HG03342 (cell line): ENCODE data around the gene MICB.
"Not testable (repeated sequence)": the region's sequence is repeated elsewhere in the genome, so short reads cannot be mapped to it uniquely, and the experiment has no call there.

Experiments
- ATAC-seq: cut with Tn5 transposase; IDR thresholded peaks from one replicate; pipeline ENCODE4 v1.9.1; 2021; ENCODE audit warnings: mild to moderate bottlenecking, moderate library complexity; ENCODE audit not compliant: unreplicated experiment

Gene MICB

GRCh38 chr6:31535538-31536324, 37.8 kb downstream of the MICB start:
- ATAC-seq: no peak

DNA sequence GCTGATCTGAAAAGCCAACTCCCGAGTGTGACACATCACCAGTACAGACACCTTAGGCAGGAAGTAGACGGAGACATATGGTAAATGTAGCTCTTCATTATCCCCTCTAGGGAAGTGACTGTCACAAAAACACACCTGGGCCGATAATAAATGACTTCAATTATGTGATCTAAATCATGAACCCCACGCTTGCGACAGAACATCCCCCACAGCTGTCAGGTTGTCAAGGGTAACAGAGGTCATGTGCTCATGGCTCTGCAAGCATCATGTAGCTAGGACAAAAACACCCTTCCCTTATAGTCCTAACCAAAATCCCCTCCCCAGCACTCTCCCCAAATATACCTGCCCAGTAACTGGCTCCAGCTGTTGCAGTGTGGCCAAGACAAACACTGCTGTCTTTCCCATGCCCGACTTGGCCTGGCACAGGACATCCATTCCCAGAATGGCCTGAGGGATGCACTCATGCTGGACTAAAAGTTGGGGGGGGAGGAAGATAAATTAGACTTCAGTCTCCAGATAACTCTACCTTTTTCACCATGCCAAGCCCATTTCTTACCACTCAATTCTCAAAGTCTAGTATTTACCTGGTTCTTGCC, 41.0 kb downstream of the MICB start:
- no peak for ATAC-seq

- no peak for ATAC-seq
Measured at GRCh38 chr6:31540640-31541039, 42.7 kb downstream of the MICB start.

GRCh38 chr6:31541059-31541657, 43.2 kb downstream of the MICB start:
- no peak for ATAC-seq

GRCh38 chr6:31541658-31542521, 43.9 kb downstream of the MICB start, which contains the start of gene DDX39B:
DDX39B (minus strand) TSS chr6:31542003; CDS start chr6:31540532, 1,471 bp downstream.
- ATAC-seq: peak; percentile 67

GRCh38 chr6:31543639-31544038, 45.7 kb downstream of the MICB start:
- no peak for ATAC-seq

- no peak for ATAC-seq
Measured at GRCh38 chr6:31544676-31545075, 46.7 kb downstream of the MICB start.

DNA sequence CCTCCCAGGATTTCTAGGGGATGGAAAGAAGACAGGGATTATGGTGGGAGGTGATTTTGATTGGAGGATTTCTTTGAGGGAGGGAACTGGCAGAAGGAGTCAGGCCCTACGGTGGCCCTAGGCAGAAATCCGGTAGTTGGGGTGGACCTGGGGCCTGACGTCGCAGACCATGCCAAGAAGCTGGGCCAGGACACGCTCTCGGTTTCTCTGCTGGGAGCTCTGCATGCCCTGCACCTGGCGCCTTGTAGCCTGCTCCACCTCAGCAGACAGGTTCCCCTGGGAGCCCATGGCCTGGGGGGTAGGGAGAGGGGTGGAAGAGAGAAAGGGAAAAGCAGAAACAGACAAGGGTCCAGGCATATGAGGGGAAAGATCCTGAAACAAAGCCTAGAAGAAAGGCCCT, 47.3 kb downstream of the MICB start:
- no peak for ATAC-seq

GRCh38 chr6:31546339-31546957, 48.5 kb downstream of the MICB start, which contains the start of gene ATP6V1G2:
ATP6V1G2 (minus strand) TSS chr6:31546608; CDS start chr6:31546559, 49 bp downstream.
- peak; percentile 47 for ATAC-seq

DNA sequence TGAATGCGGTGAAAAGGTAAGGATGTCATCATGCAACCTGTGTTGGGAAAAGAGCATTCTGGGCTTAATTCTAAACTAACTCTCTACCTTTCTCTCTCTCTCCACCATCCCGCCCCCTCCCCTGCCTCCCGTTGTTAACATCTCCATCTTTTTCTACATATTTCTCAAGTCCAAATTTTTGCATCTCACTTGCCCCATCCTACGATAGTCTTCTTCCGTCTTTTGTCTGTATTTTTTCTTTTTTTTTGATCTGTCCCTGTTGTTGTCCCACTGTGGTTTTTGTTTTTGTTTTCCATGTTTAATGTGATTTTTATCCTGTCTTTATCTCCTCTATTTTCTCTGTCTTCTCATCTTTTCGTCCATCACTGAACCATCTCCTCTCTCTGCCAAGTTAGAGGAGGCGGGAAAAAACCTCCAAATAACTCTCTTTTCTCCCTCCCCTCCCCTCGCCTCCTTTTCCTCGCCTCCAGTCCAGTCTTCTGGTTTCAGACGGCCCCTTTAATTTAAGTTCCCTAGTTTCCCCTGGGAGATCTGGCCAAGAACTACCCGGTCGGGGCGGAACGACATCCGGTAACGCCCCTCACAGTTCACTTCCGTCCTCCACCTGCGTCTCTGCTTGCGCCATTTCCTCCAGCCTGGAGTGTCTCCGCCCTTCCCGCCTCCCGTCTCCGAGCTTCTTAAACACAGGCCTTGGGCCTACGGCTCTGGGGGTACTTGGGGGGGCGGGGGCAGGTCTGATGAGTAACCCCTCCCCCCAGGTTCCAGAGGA, 49.2 kb downstream of the MICB start, which contains the start of gene NFKBIL1:
TSS of gene NFKBIL1 (plus strand) at position 651 of the 769 bp plus-strand sequence. CDS start at position 738, 87 bp downstream.
- peak; percentile 55 for ATAC-seq

- ATAC-seq: no peak
Measured at GRCh38 chr6:31547727-31548543, 50.0 kb downstream of the MICB start.

DNA sequence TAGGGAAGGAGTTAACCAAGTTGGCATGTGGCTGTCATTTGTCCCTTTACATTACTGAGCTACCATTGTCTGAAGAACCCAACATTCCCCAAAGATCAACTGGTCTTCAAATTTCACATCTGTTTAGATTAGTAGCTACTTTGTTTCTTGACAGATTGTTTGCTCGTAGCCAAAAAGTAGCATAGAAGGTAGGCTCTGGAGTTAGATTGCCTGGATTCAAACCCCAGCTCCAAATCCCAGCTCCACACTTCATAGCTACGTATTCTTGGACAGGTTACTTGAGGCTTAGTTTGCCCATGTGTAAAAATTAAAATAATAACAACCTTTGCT, 50.6 kb downstream of the MICB start:
- ATAC-seq: no peak

- ATAC-seq: not testable (repeated sequence)
Measured at GRCh38 chr6:31551371-31551770, 53.4 kb downstream of the MICB start.

GRCh38 chr6:31556307-31556706, 58.4 kb downstream of the MICB start:
- no peak for ATAC-seq

GRCh38 chr6:31557443-31558317, 59.7 kb downstream of the MICB start:
- no peak for ATAC-seq

DNA sequence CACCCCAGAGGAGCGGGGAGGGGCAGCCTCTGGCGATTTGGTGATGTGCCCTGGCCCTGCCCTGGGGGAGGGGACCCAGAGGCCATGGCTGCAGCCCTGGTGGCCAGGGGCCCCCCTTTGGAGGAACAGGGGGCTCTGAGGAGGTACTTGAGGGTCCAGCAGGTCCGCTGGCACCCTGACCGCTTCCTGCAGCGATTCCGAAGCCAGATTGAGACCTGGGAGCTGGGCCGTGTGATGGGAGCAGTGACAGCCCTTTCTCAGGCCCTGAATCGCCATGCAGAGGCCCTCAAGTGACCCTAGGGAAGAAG, 60.3 kb downstream of the MICB start:
- no peak for ATAC-seq

DNA sequence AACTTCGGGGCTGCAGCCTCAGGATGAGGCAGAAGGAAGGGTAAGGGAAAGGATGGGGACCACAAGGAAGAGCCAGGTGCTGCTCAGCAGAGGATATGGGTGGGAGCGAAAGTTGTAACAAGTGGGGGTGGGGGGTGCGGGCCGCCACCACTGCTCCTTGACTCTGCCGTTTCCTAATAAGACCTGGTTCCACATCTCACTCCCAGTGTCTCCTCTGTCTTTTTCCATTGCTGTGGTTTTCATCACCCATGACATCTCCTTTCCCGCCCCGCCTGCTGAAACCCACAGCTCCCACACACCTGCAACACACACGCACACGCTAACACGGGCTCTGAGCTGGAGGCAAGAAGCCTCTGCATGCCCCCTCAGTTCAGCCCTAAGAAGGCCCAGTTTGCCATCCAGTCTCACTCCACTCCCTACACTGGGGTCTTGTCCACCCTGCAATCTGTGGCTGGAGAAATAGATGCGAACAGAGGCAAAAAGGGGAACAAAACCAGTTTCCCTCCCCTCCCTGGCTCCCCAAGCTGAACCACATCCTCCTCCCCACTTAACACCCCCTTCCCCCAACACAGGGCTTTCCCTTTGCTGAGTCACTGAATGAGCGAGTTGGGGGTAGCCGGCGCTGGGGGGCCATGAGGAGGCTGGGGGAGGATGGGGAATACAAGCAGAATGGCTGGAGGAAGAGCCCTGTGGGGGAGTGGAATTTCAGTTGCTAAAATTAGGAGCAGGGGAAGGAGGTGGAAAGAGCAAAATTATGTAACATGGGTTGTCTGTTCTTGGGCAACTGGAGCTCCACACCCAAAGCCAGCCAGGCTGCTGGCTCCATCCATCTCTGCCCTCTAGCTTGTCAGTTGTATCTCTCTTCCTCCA, 60.9 kb downstream of the MICB start:
- ATAC-seq: peak; percentile 27
